Left kidney (tissue), 2 donors: ENCODE data around the gene STK32B. TPM values are rescaled to one million over a fixed set of nuclear protein-coding genes. Genes with fewer than 3 reads are reported as not detected.

Experiments
- DNase-seq: peaks from one replicate; pipeline ENCODE4 v3.0.0-alpha.2; 2013
- polyA plus RNA-seq: library from polyadenylated mRNA; unstranded; fragments of 120-200 nt; gene quantifications from one replicate; pipeline ENCODE4 v1.2.1, GENCODE V29; 2013; ENCODE audit not compliant: insufficient read length

The STK32B gene
- polyA plus RNA-seq, 1 donor, result 11.1 TPM

GRCh38 chr4:5029447-5029846, 21.8 kb upstream of the STK32B start:
- no peak for DNase-seq

- no peak for DNase-seq
These were observed 21.1 kb upstream of the STK32B start for GRCh38 chr4:5030221-5030620.

- no peak for DNase-seq
These were observed 20.4 kb upstream of the STK32B start for GRCh38 chr4:5030927-5031326.

GRCh38 chr4:5032813-5033212, 18.5 kb upstream of the STK32B start:
- no peak for DNase-seq

- DNase-seq, result no peak
These were observed 17.9 kb upstream of the STK32B start for GRCh38 chr4:5033281-5033841.

GRCh38 chr4:5034206-5034605, 17.1 kb upstream of the STK32B start:
- no peak for DNase-seq

GRCh38 chr4:5036239-5036638, 15.0 kb upstream of the STK32B start:
- no peak for DNase-seq

GRCh38 chr4:5037553-5038551, 13.4 kb upstream of the STK32B start:
- DNase-seq, result no peak

GRCh38 chr4:5039800-5040199, 11.5 kb upstream of the STK32B start:
- DNase-seq, result no peak

- no peak for DNase-seq
These were observed 10.2 kb upstream of the STK32B start for GRCh38 chr4:5040856-5041620.

GRCh38 chr4:5041699-5042098, 9.6 kb upstream of the STK32B start:
- DNase-seq, result no peak

GRCh38 chr4:5043579-5043978, 7.7 kb upstream of the STK32B start:
- no peak for DNase-seq

- no peak for DNase-seq
These were observed 6.9 kb upstream of the STK32B start for GRCh38 chr4:5044341-5044740.

GRCh38 chr4:5045097-5045496, 6.2 kb upstream of the STK32B start:
- no peak for DNase-seq

- no peak for DNase-seq
These were observed 2.6 kb upstream of the STK32B start for GRCh38 chr4:5048721-5049120.

- DNase-seq, result peak; percentile 54
These were observed 581 bp upstream of the STK32B start for GRCh38 chr4:5050520-5051277.

GRCh38 chr4:5052204-5052702, 973 bp downstream of the STK32B start:
- DNase-seq, result no peak

GRCh38 chr4:5052726-5053425, 1.6 kb downstream of the STK32B start:
- no peak for DNase-seq

GRCh38 chr4:5054532-5054931, 3.3 kb downstream of the STK32B start:
- DNase-seq, result no peak

GRCh38 chr4:5055411-5055810, 4.1 kb downstream of the STK32B start:
- no peak for DNase-seq

- DNase-seq, result no peak
These were observed 14.8 kb downstream of the STK32B start for GRCh38 chr4:5066101-5066500.
